Transverse colon (tissue), 4 donors: ENCODE results near the gene SNX32.

Experiments used
- POLR2AphosphoS5 ChIP-seq, 3 donors: sonication (generic); formaldehyde crosslinking; IDR thresholded peaks; one replicate each; pipeline ENCODE4 v1.6.1; 2016; ENCODE audit warnings: antibody characterized with exemption in 3 of 3
- TF ChIP-seq, protein P1 (sequence below), 5 experiments: fragments of 200-600 bp in 3 of 5; fragments of 450-650 bp in 2 of 5; sonication (generic) in 3 of 5; IDR thresholded peaks; 1 replicate in 2 of 5; 2 replicates in 3 of 5; pipeline ENCODE4 v1.5.1; 2016 to 2017; ENCODE audit warnings: antibody characterized with exemption in 5 of 5, inconsistent platforms in 3 of 5, mild to moderate bottlenecking in 2 of 5, moderate library complexity in 1 of 5

DNA sequence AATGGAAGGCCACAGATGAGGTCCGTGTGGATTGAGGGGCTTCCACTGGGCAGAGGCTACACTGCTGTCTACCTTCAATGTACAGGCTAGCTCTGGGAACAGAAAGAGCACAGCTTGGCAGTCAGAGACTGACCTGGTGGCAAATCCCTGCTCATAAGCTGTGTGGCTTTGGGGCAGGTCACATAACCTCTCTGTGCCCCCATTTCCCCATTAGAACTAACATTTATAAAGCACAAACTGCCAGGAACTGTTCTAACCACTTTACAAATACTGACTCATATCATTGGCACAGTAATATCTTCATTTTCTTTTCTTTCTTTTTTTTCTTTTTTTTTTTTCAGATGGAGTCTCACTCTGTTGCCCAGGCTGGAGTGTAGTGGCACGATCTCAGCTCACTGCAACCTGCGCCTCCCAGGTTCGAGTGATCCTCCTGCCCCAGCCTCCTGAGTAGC, 63.3 kb downstream of the SNX32 start:
- TF ChIP-seq, protein P1, sequence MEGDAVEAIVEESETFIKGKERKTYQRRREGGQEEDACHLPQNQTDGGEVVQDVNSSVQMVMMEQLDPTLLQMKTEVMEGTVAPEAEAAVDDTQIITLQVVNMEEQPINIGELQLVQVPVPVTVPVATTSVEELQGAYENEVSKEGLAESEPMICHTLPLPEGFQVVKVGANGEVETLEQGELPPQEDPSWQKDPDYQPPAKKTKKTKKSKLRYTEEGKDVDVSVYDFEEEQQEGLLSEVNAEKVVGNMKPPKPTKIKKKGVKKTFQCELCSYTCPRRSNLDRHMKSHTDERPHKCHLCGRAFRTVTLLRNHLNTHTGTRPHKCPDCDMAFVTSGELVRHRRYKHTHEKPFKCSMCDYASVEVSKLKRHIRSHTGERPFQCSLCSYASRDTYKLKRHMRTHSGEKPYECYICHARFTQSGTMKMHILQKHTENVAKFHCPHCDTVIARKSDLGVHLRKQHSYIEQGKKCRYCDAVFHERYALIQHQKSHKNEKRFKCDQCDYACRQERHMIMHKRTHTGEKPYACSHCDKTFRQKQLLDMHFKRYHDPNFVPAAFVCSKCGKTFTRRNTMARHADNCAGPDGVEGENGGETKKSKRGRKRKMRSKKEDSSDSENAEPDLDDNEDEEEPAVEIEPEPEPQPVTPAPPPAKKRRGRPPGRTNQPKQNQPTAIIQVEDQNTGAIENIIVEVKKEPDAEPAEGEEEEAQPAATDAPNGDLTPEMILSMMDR (IDR thresholded peaks at IDR 0.05), result no peak
- TF ChIP-seq POLR2AphosphoS5 (IDR thresholded peaks at IDR 0.05), result no peak
